Large intestine (tissue), 3 donors: ENCODE results near the gene ARHGEF17. TPM values are rescaled to one million over a fixed set of nuclear protein-coding genes. Genes with fewer than 3 reads are reported as not detected.

Source experiments
- DNase-seq, 2 donors: peaks; one replicate each; pipeline versions ENCODE4 v3.0.0 to v3.0.0-alpha.2; 2013
- H3K27ac ChIP-seq: one replicate; pipeline ENCODE4 v1.5.1; 2013; ENCODE audit warnings: low read length
- H3K27me3 ChIP-seq: 2 replicates; pipeline ENCODE4 v1.6.1; 2013; ENCODE audit warnings: low read length; ENCODE audit not compliant: control insufficient read depth, insufficient read depth
- H3K36me3 ChIP-seq: 2 replicates; pipeline ENCODE4 v1.6.1; 2013; ENCODE audit warnings: low read length; ENCODE audit not compliant: control insufficient read depth, insufficient read depth
- H3K4me1 ChIP-seq: one replicate; pipeline ENCODE4 v1.6.1; 2013; ENCODE audit warnings: low read length; ENCODE audit not compliant: control insufficient read depth, insufficient read depth
- H3K4me3 ChIP-seq: one replicate; pipeline ENCODE4 v1.5.1; 2013; ENCODE audit warnings: low read length
- H3K9me3 ChIP-seq: one replicate; pipeline ENCODE4 v1.6.1; 2013; ENCODE audit warnings: mild to moderate bottlenecking, low read depth, low read length, moderate library complexity; ENCODE audit not compliant: control insufficient read depth
- WGBS: methylation state at CpG from one replicate; pipeline ENCODE4 v1.1.5; 2013; ENCODE audit warnings: low lambda C conversion rate; ENCODE audit not compliant: insufficient coverage; 5-methylcytosine and 5-hydroxymethylcytosine counted together
- polyA plus RNA-seq: library from polyadenylated mRNA; unstranded; fragments of 120-200 nt; gene quantifications from one replicate; pipeline ENCODE4 v1.2.1, GENCODE V29; 2013

Gene ARHGEF17
- polyA plus RNA-seq, 1 donor: 61.4 TPM

- H3K4me1 ChIP-seq: peaks cover 36% of the 10 kb centered on the region
- no peak overlapping the region for H3K4me3 ChIP-seq
- H3K27ac ChIP-seq: no peak overlapping the region
- DNase-seq: no peak
- H3K27me3 ChIP-seq: no peaks in the 10 kb centered on the region
- peaks cover 12% of the 10 kb centered on the region for H3K36me3 ChIP-seq
- no peaks in the 10 kb centered on the region for H3K9me3 ChIP-seq
- WGBS: no CpG with 5 or more reads among the region's 5 CpGs
Measured at GRCh38 chr11:73292525-73292894, 15.6 kb upstream of the ARHGEF17 start.

GRCh38 chr11:73293356-73293936 is 14.6 kb upstream of the ARHGEF17 start:
- Histone ChIP-seq H3K4me1 (peaks cover 31% of the 10 kb centered on the region), H3K4me3 (no peak overlapping the region), H3K27me3 (no peaks in the 10 kb centered on the region), H3K9me3 (no peaks in the 10 kb centered on the region), H3K27ac (no peak overlapping the region), H3K36me3 (peaks cover 18% of the 10 kb centered on the region)
- no peak for DNase-seq
- WGBS: no CpG with 5 or more reads among the region's 4 CpGs

- H3K27me3 ChIP-seq: no peaks in the 10 kb centered on the region
- H3K36me3 ChIP-seq: peaks cover 18% of the 10 kb centered on the region
- H3K4me1 ChIP-seq: peaks cover 20% of the 10 kb centered on the region
- H3K27ac ChIP-seq: no peak overlapping the region
- H3K9me3 ChIP-seq: no peaks in the 10 kb centered on the region
- no peak overlapping the region for H3K4me3 ChIP-seq
- DNase-seq: no peak
Measured at GRCh38 chr11:73294604-73295003, 13.5 kb upstream of the ARHGEF17 start.

GRCh38 chr11:73295241-73295995 is 12.7 kb upstream of the ARHGEF17 start:
- H3K27ac ChIP-seq: no peak overlapping the region
- peaks cover 18% of the 10 kb centered on the region for H3K36me3 ChIP-seq
- no CpG with 5 or more reads among the region's 12 CpGs for WGBS

GRCh38 chr11:73295996-73296318 is 12.1 kb upstream of the ARHGEF17 start:
- Histone ChIP-seq H3K4me1 (peaks cover 17% of the 10 kb centered on the region), H3K36me3 (peaks cover 18% of the 10 kb centered on the region), H3K9me3 (no peaks in the 10 kb centered on the region), H3K4me3 (no peak overlapping the region), H3K27ac (no peak overlapping the region), H3K27me3 (no peaks in the 10 kb centered on the region)
- no CpG with 5 or more reads among the region's 3 CpGs for WGBS
- no peak for DNase-seq

More at GRCh38 chr11:73295241-73295995, 12.7 kb upstream of the ARHGEF17 start:
- no peak for DNase-seq
- Histone ChIP-seq H3K4me3 (no peak overlapping the region), H3K4me1 (peaks cover 18% of the 10 kb centered on the region), H3K9me3 (no peaks in the 10 kb centered on the region), H3K27me3 (no peaks in the 10 kb centered on the region)

GRCh38 chr11:73296501-73297230 is 11.4 kb upstream of the ARHGEF17 start:
- Histone ChIP-seq H3K9me3 (no peaks in the 10 kb centered on the region), H3K4me3 (no peak overlapping the region), H3K27ac (no peak overlapping the region), H3K36me3 (peaks cover 18% of the 10 kb centered on the region), H3K4me1 (peaks cover 10% of the 10 kb centered on the region), H3K27me3 (no peaks in the 10 kb centered on the region)
- no peak for DNase-seq
- WGBS: 100% methylated on average over 3 of the region's 35 CpGs

GRCh38 chr11:73297231-73297590 is 10.9 kb upstream of the ARHGEF17 start:
- no peak for DNase-seq
- no CpG with 5 or more reads among the region's 18 CpGs for WGBS
- no peak overlapping the region for H3K27ac ChIP-seq
- H3K4me1 ChIP-seq: peaks cover 5% of the 10 kb centered on the region
- H3K36me3 ChIP-seq: peaks cover 18% of the 10 kb centered on the region
- no peak overlapping the region for H3K4me3 ChIP-seq
- no peaks in the 10 kb centered on the region for H3K9me3 ChIP-seq
- no peaks in the 10 kb centered on the region for H3K27me3 ChIP-seq

- Histone ChIP-seq H3K27me3 (no peaks in the 10 kb centered on the region), H3K4me1 (peaks cover 5% of the 10 kb centered on the region), H3K4me3 (no peak overlapping the region), H3K27ac (no peak overlapping the region), H3K36me3 (peaks cover 18% of the 10 kb centered on the region), H3K9me3 (no peaks in the 10 kb centered on the region)
- DNase-seq: no peak
- WGBS: 83% methylated on average over 1 of the region's 3 CpGs
Measured at GRCh38 chr11:73297702-73298101, 10.4 kb upstream of the ARHGEF17 start.

GRCh38 chr11:73298233-73298632 is 9.8 kb upstream of the ARHGEF17 start:
- Histone ChIP-seq H3K4me3 (no peak overlapping the region), H3K27me3 (no peaks in the 10 kb centered on the region), H3K36me3 (peaks cover 18% of the 10 kb centered on the region), H3K4me1 (peaks cover 5% of the 10 kb centered on the region), H3K27ac (no peak overlapping the region), H3K9me3 (no peaks in the 10 kb centered on the region)
- WGBS: 20% methylated on average over 1 of the region's 5 CpGs
- no peak for DNase-seq

- no peaks in the 10 kb centered on the region for H3K9me3 ChIP-seq
- H3K4me3 ChIP-seq: no peak overlapping the region
- H3K27ac ChIP-seq: no peak overlapping the region
- H3K4me1 ChIP-seq: peaks cover 5% of the 10 kb centered on the region
- no CpG with 5 or more reads among the region's 10 CpGs for WGBS
- H3K36me3 ChIP-seq: peaks cover 18% of the 10 kb centered on the region
- no peaks in the 10 kb centered on the region for H3K27me3 ChIP-seq
- no peak for DNase-seq
Measured at GRCh38 chr11:73299751-73300150, 8.3 kb upstream of the ARHGEF17 start.
